ENCODE measurements around the gene DNAJA2. TPM values are rescaled to one million over a fixed set of nuclear protein-coding genes. Genes with fewer than 3 reads are reported as not detected.

Gene DNAJA2
- total RNA-seq, 1 donor from 2014 or later = 90.8 TPM

GRCh38 chr16:46997844-46998243 lies 24.4 kb upstream of the DNAJA2 start:
- intact Hi-C loops (cut with micrococcal nuclease) = no loop called here
- DNase-seq = no peak
- Histone ChIP-seq H3K4me3 (no peak overlapping the region), H3K27me3 (ENCODE audit: low read depth) (no peaks in the 10 kb centered on the region), H3K36me3 (no peaks in the 10 kb centered on the region), H3K9me3 (replicated peaks) (no peaks in the 10 kb centered on the region), H3K4me1 (no peaks in the 10 kb centered on the region), H3K27ac (replicated peaks) (no peak overlapping the region)
- TF ChIP-seq, protein P1, sequence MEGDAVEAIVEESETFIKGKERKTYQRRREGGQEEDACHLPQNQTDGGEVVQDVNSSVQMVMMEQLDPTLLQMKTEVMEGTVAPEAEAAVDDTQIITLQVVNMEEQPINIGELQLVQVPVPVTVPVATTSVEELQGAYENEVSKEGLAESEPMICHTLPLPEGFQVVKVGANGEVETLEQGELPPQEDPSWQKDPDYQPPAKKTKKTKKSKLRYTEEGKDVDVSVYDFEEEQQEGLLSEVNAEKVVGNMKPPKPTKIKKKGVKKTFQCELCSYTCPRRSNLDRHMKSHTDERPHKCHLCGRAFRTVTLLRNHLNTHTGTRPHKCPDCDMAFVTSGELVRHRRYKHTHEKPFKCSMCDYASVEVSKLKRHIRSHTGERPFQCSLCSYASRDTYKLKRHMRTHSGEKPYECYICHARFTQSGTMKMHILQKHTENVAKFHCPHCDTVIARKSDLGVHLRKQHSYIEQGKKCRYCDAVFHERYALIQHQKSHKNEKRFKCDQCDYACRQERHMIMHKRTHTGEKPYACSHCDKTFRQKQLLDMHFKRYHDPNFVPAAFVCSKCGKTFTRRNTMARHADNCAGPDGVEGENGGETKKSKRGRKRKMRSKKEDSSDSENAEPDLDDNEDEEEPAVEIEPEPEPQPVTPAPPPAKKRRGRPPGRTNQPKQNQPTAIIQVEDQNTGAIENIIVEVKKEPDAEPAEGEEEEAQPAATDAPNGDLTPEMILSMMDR (IDR thresholded peaks at IDR 0.05; ENCODE audit: borderline replicate concordance) = no peak

DNA sequence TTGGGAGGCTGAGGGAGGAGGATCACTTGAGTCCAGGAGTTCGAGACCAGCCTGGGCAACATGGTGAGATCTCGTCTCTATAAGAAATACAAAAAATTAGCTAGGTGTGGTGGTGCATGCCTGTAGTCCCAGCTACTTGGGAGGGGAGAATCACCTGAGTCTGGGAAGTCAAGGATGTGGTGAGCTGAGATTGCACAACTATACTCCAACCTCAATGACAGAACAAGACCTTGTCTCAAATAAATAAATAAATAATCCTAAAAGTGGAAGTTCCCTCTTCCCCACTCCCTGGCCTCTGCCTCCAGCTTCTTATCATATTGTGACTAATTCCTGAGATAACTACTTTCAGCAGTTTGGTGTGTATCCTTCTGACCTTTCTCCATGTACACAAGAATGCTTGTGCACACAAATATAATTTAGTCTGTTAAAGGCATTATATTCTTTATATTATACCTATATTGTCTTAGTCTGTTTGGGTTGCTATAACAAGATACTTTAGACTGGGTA lies 23.5 kb upstream of the DNAJA2 start:
- no peak overlapping the region for H3K4me3 ChIP-seq
- intact Hi-C loops (cut with micrococcal nuclease) = no loop called here
- H3K27me3 ChIP-seq (ENCODE audit: low read depth) = no peaks in the 10 kb centered on the region
- no peak overlapping the region for H3K27ac ChIP-seq (replicated peaks)
- DNase-seq = no peak
- H3K4me1 ChIP-seq = no peaks in the 10 kb centered on the region
- H3K36me3 ChIP-seq = no peaks in the 10 kb centered on the region
- TF ChIP-seq, protein P1 (IDR thresholded peaks at IDR 0.05; ENCODE audit: borderline replicate concordance) = no peak
- H3K9me3 ChIP-seq (replicated peaks) = no peaks in the 10 kb centered on the region

- TF ChIP-seq, protein P1 (IDR thresholded peaks at IDR 0.05; ENCODE audit: borderline replicate concordance) = no peak
- no peaks in the 10 kb centered on the region for H3K4me1 ChIP-seq
- H3K9me3 ChIP-seq (replicated peaks) = no peaks in the 10 kb centered on the region
- no peak overlapping the region for H3K4me3 ChIP-seq
- no peak overlapping the region for H3K27ac ChIP-seq (replicated peaks)
- intact Hi-C loops (cut with micrococcal nuclease) = no loop called here
- DNase-seq = no peak
- H3K27me3 ChIP-seq (ENCODE audit: low read depth) = no peaks in the 10 kb centered on the region
- no peaks in the 10 kb centered on the region for H3K36me3 ChIP-seq
Observed at GRCh38 chr16:46996391-46996790, 22.9 kb upstream of the DNAJA2 start.

- no peak for DNase-seq
- H3K9me3 ChIP-seq (replicated peaks) = no peaks in the 10 kb centered on the region
- TF ChIP-seq, protein P1 (IDR thresholded peaks at IDR 0.05; ENCODE audit: borderline replicate concordance) = no peak
- H3K27me3 ChIP-seq (ENCODE audit: low read depth) = no peaks in the 10 kb centered on the region
- no peaks in the 10 kb centered on the region for H3K4me1 ChIP-seq
- no peak overlapping the region for H3K27ac ChIP-seq (replicated peaks)
- H3K36me3 ChIP-seq = no peaks in the 10 kb centered on the region
- intact Hi-C loops (cut with micrococcal nuclease) = no loop called here
- no peak overlapping the region for H3K4me3 ChIP-seq
Observed at GRCh38 chr16:46991729-46992704, 18.5 kb upstream of the DNAJA2 start.

- Histone ChIP-seq H3K27ac (replicated peaks) (no peak overlapping the region), H3K4me1 (no peaks in the 10 kb centered on the region), H3K4me3 (no peak overlapping the region), H3K36me3 (no peaks in the 10 kb centered on the region), H3K27me3 (ENCODE audit: low read depth) (no peaks in the 10 kb centered on the region), H3K9me3 (replicated peaks) (no peaks in the 10 kb centered on the region)
- no peak for DNase-seq
- TF ChIP-seq, protein P1 (IDR thresholded peaks at IDR 0.05; ENCODE audit: borderline replicate concordance) = no peak
- intact Hi-C loops (cut with micrococcal nuclease) = no loop called here
Observed at GRCh38 chr16:46986896-46987295, 13.4 kb upstream of the DNAJA2 start.

All from left ventricle myocardium inferior (tissue), 1 donor.